ENCODE measurements around the gene CAT. TPM values are rescaled to one million over a fixed set of nuclear protein-coding genes. Genes with fewer than 3 reads are reported as not detected.

The CAT gene
- total RNA-seq, 1 donor from 2014 or later = 29.2 TPM

GRCh38 chr11:34408580-34409172 is 30.1 kb upstream of the CAT start:
- H3K4me1 Mint-ChIP-seq = no peaks in the 10 kb centered on the region
- H3K4me3 Mint-ChIP-seq = no peak overlapping the region
- DNase-seq (ENCODE audit: low spot score in 2 of 2, unreplicated experiment in 2 of 2) = no peak
- TF ChIP-seq CTCF (IDR thresholded peaks at IDR 0.05; ENCODE audit: unreplicated experiment) = no peak
- H3K27ac Mint-ChIP-seq = no peak overlapping the region
- no peaks in the 10 kb centered on the region for H3K36me3 Mint-ChIP-seq
- peaks cover 25% of the 10 kb centered on the region for H3K9me3 Mint-ChIP-seq
- peaks cover 28% of the 10 kb centered on the region for H3K27me3 Mint-ChIP-seq (ENCODE audit: low read depth)

DNA sequence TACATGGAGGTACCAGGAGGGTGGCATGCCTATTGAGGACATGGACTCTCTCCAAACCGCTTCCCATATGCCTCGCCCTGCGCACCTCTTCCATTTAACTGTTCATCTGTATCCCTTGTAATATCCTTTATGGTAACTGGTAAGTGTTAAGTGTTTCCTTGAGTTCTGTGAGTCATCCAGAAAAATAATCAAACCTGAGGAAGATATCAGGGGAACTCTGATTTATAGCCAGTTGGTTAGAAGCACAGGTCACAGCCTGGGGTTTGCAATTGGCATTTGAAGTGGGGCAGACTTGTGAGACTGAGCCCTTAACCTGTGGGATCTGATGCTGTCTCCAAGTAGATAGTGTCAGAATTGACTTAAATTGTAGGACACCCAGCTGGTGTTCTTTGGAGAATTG is 27.6 kb upstream of the CAT start:
- no peak for TF ChIP-seq CTCF (IDR thresholded peaks at IDR 0.05; ENCODE audit: unreplicated experiment)
- Mint-ChIP-seq H3K36me3 (no peaks in the 10 kb centered on the region), H3K27ac (no peak overlapping the region), H3K27me3 (ENCODE audit: low read depth) (peaks cover 6% of the 10 kb centered on the region), H3K9me3 (peaks cover 37% of the 10 kb centered on the region), H3K4me1 (no peaks in the 10 kb centered on the region), H3K4me3 (no peak overlapping the region)
- no peak for DNase-seq (ENCODE audit: low spot score in 2 of 2, unreplicated experiment in 2 of 2)

DNA sequence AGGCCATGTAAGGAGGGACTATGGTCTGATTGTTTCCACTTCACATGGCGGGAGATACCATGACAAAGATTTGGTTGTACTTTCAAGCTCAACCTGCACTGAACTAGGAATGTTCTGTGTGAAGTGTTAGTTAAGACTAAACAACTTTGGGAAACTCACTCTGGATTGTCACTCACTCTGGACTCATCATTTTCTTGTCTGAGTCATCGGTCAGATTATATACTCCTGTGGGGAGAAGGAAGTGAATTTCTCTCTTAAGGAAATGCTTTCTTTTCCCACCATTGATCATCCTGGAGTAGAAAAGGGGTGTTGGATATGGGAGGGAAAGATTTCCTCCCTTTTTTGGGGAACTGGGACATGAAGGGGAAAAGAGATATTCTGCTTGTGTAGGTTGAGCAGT is 26.9 kb upstream of the CAT start:
- no peak overlapping the region for H3K27ac Mint-ChIP-seq
- H3K9me3 Mint-ChIP-seq = peaks cover 37% of the 10 kb centered on the region
- no peak for DNase-seq (ENCODE audit: low spot score in 2 of 2, unreplicated experiment in 2 of 2)
- no peaks in the 10 kb centered on the region for H3K36me3 Mint-ChIP-seq
- TF ChIP-seq CTCF (IDR thresholded peaks at IDR 0.05; ENCODE audit: unreplicated experiment) = no peak
- no peak overlapping the region for H3K4me3 Mint-ChIP-seq
- H3K27me3 Mint-ChIP-seq (ENCODE audit: low read depth) = peaks cover 5% of the 10 kb centered on the region
- no peaks in the 10 kb centered on the region for H3K4me1 Mint-ChIP-seq

DNA sequence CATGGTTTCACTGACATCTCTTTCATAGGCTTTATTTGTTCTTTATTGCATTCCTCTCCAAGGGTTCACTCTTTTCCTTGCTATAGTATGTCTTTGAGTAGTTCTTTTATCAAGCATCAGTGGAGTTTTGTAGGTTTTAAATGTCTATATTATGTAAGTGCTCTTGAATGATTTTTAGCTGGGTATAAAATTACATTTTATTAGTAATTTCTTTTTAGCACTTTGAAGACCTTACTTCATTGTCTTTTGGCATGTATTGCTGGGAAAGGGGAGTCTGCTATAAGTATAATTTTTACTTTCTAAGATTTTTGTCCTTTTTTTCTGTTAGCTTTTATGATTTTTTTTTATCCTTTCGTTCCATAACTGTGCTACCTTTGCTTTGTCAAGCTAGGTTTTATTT is 25.5 kb upstream of the CAT start:
- no peak for DNase-seq (ENCODE audit: low spot score in 2 of 2, unreplicated experiment in 2 of 2)
- H3K4me1 Mint-ChIP-seq = no peaks in the 10 kb centered on the region
- no peaks in the 10 kb centered on the region for H3K36me3 Mint-ChIP-seq
- H3K27ac Mint-ChIP-seq = no peak overlapping the region
- H3K9me3 Mint-ChIP-seq = peaks cover 37% of the 10 kb centered on the region
- H3K27me3 Mint-ChIP-seq (ENCODE audit: low read depth) = peaks cover 9% of the 10 kb centered on the region
- no peak overlapping the region for H3K4me3 Mint-ChIP-seq
- no peak for TF ChIP-seq CTCF (IDR thresholded peaks at IDR 0.05; ENCODE audit: unreplicated experiment)

GRCh38 chr11:34415538-34415937 is 23.2 kb upstream of the CAT start:
- no peak for TF ChIP-seq CTCF (IDR thresholded peaks at IDR 0.05; ENCODE audit: unreplicated experiment)
- Mint-ChIP-seq H3K9me3 (peaks cover 37% of the 10 kb centered on the region), H3K27ac (no peak overlapping the region), H3K27me3 (ENCODE audit: low read depth) (peaks cover 13% of the 10 kb centered on the region), H3K4me1 (no peaks in the 10 kb centered on the region), H3K4me3 (no peak overlapping the region), H3K36me3 (no peaks in the 10 kb centered on the region)
- no peak for DNase-seq (ENCODE audit: low spot score in 2 of 2, unreplicated experiment in 2 of 2)

DNA sequence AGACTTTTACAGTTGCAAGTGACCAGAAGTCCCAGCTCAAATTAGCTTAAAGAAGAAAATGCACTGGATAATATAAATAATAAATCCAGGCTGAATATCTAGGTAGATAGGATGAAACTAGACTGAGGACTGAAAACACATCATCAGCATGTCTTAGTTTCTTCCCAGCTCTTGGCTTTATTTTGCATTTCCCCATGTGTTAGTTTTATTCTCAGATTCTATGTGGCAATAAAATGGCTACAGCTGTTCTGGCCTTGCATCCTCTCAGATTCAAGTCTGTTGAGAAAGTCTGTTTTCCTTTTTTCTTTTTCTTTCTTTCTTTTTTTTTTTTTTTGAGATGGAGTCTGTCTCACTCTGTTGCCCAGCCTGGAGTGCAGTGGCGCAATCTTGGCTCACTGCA is 22.6 kb upstream of the CAT start:
- DNase-seq (ENCODE audit: low spot score in 2 of 2, unreplicated experiment in 2 of 2) = no peak
- H3K27ac Mint-ChIP-seq = no peak overlapping the region
- no peaks in the 10 kb centered on the region for H3K4me1 Mint-ChIP-seq
- H3K36me3 Mint-ChIP-seq = no peaks in the 10 kb centered on the region
- no peak for TF ChIP-seq CTCF (IDR thresholded peaks at IDR 0.05; ENCODE audit: unreplicated experiment)
- H3K4me3 Mint-ChIP-seq = no peak overlapping the region
- peaks cover 33% of the 10 kb centered on the region for H3K9me3 Mint-ChIP-seq
- H3K27me3 Mint-ChIP-seq (ENCODE audit: low read depth) = peaks cover 18% of the 10 kb centered on the region
